ENCODE measurements around the gene ZFYVE21.

GRCh38 chr14:103762036-103762435 lies 46.4 kb downstream of the ZFYVE21 start:
- TF ChIP-seq CTCF (IDR thresholded peaks at IDR 0.05) (no peak), POLR2A (IDR thresholded peaks at IDR 0.05) (no peak)
